MM.1S (cell line): ENCODE data around the gene CHRM4.

Source experiments
- CTCF ChIP-seq: fragments of 300-600 bp; sonication (generic); IDR thresholded peaks from 2 replicates; pipeline ENCODE4 v1.5.1; 2016; ENCODE audit warnings: antibody characterized with exemption, low read length, mixed read lengths
- EZH2 ChIP-seq: fragments of 300-600 bp; sonication (generic); optimal IDR thresholded peaks from 2 replicates; pipeline ENCODE3; 2017; ENCODE audit warnings: low read depth, mild to moderate bottlenecking, antibody characterized with exemption, low read length, mixed read lengths
- EZH2phosphoT487 ChIP-seq: fragments of 300-600 bp; sonication (generic); IDR thresholded peaks from 2 replicates; pipeline ENCODE4 v1.6.1; 2018; ENCODE audit warnings: antibody characterized with exemption, low read length

- TF ChIP-seq CTCF (no peak), EZH2 (no peak), EZH2phosphoT487 (no peak)
Measured at GRCh38 chr11:46353698-46354097, 37.9 kb downstream of the CHRM4 start.
